HL-60 (cell line): ENCODE results near the gene PACSIN1.

Source experiments
- DNase-seq, 2 experiments: peaks; one replicate each; pipeline ENCODE4 v3.0.0-alpha.2; 2010 to 2020; ENCODE audit warnings: low read depth in 1 of 2, low spot score in 1 of 2
- H3K27ac ChIP-seq: fragments of 250-450 bp; sonication (Bioruptor Pico); replicated peaks from 2 replicates; pipeline ENCODE4 v1.5.1; 2020; ENCODE audit warnings: mild to moderate bottlenecking, moderate library complexity
- H3K27me3 ChIP-seq: fragments of 250-450 bp; sonication (Bioruptor Pico); 2 replicates; pipeline ENCODE4 v1.5.1; 2021; ENCODE audit warnings: mild to moderate bottlenecking, moderate library complexity; ENCODE audit not compliant: insufficient read depth, poor library complexity, severe bottlenecking
- H3K4me3 ChIP-seq: replicated peaks from 2 replicates; pipeline ENCODE4 v1.5.1; 2011; ENCODE audit warnings: mild to moderate bottlenecking, control low read depth, low read length; ENCODE audit not compliant: insufficient read depth
- CTCF ChIP-seq: IDR thresholded peaks from one replicate; pipeline ENCODE4 v1.5.1; 2011; ENCODE audit warnings: low read length, control low read depth, inconsistent platforms; ENCODE audit not compliant: insufficient read depth
- GABPA ChIP-seq: IDR thresholded peaks from 2 replicates; pipeline ENCODE4 v1.6.1; 2012; ENCODE audit warnings: low read depth
- POLR2AphosphoS5 ChIP-seq: IDR thresholded peaks from 2 replicates; pipeline ENCODE4 v1.6.1; 2012; ENCODE audit warnings: low read depth
- SPI1 ChIP-seq: IDR thresholded peaks from 2 replicates; pipeline ENCODE4 v1.6.1; 2012; ENCODE audit warnings: low read depth, mild to moderate bottlenecking, borderline replicate concordance
- TF ChIP-seq, protein P1 (sequence below): IDR thresholded peaks from 2 replicates; pipeline ENCODE4 v1.6.1; 2012; ENCODE audit warnings: low read depth; ENCODE audit not compliant: insufficient replicate concordance

The PACSIN1 gene

DNA sequence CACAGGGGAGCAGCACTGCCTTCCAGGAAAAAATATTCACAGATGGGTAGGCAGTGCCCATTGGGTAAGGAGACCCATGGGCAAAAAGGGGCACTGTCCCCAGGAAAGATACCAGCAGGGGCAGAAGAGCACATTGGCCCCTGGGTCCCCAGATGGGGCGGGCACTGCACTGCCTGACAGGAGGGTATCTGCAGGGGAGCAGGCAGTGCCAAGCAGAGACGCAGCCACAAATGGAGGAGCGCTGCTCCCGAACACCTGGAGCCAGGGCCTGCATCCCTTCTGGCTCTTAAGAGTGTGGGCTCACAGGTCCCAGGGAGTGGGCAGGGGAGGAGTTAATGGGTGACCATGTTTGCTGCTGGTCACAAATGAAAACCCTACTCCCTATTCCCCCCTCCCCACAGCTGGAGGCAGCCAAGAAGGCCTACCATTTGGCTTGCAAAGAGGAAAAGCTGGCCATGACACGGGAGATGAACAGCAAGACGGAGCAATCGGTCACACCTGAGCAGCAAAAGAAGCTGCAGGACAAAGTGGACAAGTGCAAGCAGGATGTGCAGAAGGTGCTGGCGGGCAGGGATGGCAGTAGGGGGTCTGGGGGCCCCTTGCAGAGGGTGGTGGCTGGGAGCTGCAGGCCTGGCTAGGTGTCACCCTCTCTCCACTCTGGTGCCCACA, 63.3 kb downstream of the PACSIN1 start:
- H3K27ac ChIP-seq, result no peak overlapping the region
- H3K4me3 ChIP-seq, result no peak overlapping the region
- TF ChIP-seq POLR2AphosphoS5 (no peak), GABPA (no peak), CTCF (no peak), SPI1 (no peak)
- TF ChIP-seq, protein P1, sequence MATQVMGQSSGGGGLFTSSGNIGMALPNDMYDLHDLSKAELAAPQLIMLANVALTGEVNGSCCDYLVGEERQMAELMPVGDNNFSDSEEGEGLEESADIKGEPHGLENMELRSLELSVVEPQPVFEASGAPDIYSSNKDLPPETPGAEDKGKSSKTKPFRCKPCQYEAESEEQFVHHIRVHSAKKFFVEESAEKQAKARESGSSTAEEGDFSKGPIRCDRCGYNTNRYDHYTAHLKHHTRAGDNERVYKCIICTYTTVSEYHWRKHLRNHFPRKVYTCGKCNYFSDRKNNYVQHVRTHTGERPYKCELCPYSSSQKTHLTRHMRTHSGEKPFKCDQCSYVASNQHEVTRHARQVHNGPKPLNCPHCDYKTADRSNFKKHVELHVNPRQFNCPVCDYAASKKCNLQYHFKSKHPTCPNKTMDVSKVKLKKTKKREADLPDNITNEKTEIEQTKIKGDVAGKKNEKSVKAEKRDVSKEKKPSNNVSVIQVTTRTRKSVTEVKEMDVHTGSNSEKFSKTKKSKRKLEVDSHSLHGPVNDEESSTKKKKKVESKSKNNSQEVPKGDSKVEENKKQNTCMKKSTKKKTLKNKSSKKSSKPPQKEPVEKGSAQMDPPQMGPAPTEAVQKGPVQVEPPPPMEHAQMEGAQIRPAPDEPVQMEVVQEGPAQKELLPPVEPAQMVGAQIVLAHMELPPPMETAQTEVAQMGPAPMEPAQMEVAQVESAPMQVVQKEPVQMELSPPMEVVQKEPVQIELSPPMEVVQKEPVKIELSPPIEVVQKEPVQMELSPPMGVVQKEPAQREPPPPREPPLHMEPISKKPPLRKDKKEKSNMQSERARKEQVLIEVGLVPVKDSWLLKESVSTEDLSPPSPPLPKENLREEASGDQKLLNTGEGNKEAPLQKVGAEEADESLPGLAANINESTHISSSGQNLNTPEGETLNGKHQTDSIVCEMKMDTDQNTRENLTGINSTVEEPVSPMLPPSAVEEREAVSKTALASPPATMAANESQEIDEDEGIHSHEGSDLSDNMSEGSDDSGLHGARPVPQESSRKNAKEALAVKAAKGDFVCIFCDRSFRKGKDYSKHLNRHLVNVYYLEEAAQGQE, result no peak
- no peaks in the 10 kb centered on the region for H3K27me3 ChIP-seq
- DNase-seq, result no peak

DNA sequence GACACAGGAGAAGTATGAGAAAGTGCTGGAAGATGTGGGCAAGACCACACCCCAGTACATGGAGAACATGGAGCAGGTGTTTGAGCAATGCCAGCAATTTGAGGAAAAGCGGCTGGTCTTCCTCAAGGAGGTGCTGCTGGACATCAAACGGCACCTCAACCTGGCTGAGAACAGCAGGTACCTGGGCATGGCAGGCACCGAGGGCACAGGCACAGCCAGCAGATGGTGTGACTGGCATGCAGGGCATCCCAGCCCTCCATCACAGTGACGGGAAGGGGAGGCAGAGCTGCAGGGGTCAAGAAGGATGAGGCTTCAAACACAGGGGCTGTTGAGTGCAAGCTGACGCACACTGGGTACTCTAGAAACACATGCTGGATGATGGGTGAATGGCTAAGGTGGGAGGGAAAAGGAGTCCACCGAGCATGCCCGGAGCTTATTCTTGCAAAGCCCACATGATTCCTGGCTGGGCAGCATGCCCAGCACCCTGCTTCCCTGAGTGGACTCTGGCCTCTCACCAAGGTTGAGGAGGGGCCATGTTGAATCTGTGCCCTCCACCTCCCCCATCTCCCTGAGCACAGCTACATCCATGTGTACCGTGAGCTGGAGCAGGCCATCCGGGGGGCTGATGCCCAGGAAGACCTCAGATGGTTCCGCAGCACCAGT, 63.9 kb downstream of the PACSIN1 start:
- TF ChIP-seq SPI1 (no peak), GABPA (no peak)
- TF ChIP-seq, protein P1, result no peak
- no peak overlapping the region for H3K4me3 ChIP-seq
- H3K27ac ChIP-seq, result no peak overlapping the region
- DNase-seq, result no peak
- no peaks in the 10 kb centered on the region for H3K27me3 ChIP-seq

GRCh38 chr6:34530753-34531365, 65.0 kb downstream of the PACSIN1 start:
- no peak overlapping the region for H3K4me3 ChIP-seq
- DNase-seq, result no peak
- no peaks in the 10 kb centered on the region for H3K27me3 ChIP-seq
- TF ChIP-seq GABPA (no peak), POLR2AphosphoS5 (no peak), SPI1 (no peak), CTCF (no peak)
- TF ChIP-seq, protein P1, result no peak
- H3K27ac ChIP-seq, result no peak overlapping the region
